Left lobe of liver (tissue), 2 donors: Measurements from ENCODE around the gene HSD17B2. TPM values are rescaled to one million over a fixed set of nuclear protein-coding genes. Genes with fewer than 3 reads are reported as not detected.

Experiments
- ATAC-seq: fragments of 200-7000 bp; cut with Tn5 transposase; one replicate; pipeline ENCODE4 v1.9.1; 2020; ENCODE audit warnings: mild to moderate bottlenecking, moderate library complexity
- DNase-seq: peaks from one replicate; pipeline ENCODE4 v3.0.0-alpha.2; 2020; ENCODE audit warnings: low spot score
- total RNA-seq: library from RNA; stranded (reverse); gene quantifications from one replicate; pipeline ENCODE4 v1.2.1, GENCODE V29; 2021
- donor health status: DM: no; HTN: no; CAD: no; lungs with moderate emphysema.
- donor health status: DM: no; HTN: yes; CAD: no.

The HSD17B2 gene
- total RNA-seq, 1 donor from 2014 or later = 82.7 TPM

DNA sequence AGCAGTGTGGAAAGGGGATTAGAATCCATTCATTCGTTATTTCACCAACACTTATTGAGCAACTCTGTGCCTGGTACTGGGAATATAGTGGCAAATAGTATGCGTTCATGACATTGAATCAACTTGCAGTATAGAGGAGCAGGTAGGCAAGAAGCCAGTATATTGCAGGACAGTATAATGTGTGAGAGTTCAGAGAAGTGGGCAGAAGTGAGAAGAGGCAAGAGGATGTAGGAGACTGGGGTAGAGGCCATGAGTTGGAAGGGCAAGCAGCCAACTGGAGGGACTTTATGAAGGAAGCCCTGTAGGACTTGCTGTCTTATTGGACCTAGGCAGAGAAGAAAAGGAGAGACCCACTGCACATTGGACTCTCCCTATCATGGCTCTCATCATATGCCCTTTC, 12.3 kb downstream of the HSD17B2 start:
- ATAC-seq (no peak), DNase-seq (no peak)

DNA sequence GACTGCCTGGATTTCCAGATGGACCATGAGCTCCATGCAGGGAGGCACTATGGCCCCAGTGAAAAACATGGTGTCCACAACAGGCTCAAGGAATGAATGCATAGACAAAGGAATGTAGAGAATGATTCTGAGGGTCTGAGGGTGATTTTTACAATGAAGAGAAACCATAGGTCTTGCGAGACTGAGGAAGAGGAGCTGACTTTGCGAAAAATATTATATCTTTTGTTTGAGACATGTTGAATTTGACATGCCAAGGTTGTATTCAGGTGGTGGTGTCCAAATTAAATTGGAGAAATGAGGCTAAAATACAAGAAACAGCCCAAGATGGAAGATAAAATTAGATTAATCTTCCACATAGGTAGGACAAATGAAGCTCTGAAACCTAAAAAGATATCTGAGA, 12.7 kb downstream of the HSD17B2 start:
- no peak for DNase-seq
- ATAC-seq = no peak

DNA sequence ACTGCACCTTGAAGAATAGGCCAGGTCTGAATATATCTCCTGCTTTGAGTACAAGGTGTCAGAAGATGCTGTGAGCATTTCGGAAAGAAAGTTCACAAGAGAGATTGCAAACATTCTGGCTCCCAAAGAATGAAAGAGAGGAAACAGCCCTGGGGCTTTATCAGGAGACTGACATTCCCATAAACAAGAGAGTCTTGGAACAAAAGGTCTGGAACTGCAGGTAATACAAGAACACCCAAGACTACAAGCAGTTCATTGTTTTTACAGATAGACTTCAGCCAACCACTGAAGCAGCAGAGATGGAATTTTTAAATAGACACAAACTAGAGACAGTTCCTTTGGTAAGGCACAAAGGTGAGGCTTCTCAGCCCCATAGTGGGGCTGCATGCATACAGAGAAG, 14.4 kb downstream of the HSD17B2 start:
- DNase-seq (no peak), ATAC-seq (no peak)

DNA sequence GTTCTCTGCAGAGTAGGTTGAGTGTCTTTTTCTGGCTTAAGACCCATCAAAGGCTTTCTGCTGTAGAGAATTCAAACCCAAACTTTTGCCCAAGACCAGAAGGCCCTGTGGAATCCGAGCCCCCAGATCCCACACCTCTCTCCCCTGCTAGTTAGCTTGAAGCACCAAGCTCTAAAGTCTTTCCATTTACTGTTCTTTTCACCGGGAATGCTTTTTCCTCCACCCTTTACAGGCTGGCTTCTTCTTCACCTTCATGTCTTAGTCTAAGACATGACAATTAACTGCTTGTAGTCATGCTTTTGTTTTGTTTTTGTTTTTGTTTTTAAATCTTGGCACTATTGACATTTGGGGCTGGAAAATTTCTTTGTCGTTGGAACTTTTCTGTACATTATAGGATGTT, 15.5 kb downstream of the HSD17B2 start:
- DNase-seq (no peak), ATAC-seq (peak; percentile 2)

DNA sequence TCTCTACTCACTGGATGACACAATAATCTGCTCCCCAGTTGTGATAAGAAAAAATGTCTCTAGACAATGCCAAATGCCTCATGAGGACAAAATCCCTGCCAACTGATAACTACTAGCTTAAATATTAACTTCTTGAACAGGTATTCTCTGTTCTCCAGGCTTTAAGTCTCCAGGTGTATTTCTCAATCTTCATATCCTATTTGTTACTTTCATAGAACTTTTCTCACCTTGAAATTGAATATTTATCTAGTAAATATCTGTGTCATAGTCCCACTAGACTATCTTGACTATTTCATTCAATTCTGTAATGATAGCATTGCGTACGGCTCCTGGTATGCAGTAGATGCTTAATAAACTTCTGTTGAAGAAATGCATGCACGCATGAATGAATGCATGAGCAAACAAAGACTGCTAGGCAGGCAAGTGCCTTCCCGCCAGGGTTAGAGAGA, 15.9 kb downstream of the HSD17B2 start:
- peak; percentile 65 for ATAC-seq

DNA sequence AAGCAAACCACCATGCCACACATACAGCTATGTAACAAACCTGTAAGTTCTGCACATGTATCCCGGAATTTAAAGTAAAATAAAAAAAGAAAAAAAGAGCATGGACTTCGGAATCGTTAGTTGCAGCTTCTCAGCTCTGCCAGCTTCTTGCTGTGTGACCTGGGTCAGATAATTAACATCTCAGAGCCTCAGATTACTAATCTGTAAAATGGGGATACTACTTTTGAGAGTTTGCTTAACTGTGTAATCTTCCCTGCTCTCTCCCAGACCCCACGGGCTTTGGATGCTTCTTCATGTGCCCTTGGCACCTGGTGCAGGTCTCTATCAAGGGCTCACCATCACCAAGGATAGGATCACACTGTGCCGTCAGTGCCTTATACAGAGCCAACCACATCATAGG, 16.6 kb downstream of the HSD17B2 start:
- no peak for ATAC-seq

More for the DNA sequence above, 15.9 kb downstream of the HSD17B2 start:
- DNase-seq = no peak

DNA sequence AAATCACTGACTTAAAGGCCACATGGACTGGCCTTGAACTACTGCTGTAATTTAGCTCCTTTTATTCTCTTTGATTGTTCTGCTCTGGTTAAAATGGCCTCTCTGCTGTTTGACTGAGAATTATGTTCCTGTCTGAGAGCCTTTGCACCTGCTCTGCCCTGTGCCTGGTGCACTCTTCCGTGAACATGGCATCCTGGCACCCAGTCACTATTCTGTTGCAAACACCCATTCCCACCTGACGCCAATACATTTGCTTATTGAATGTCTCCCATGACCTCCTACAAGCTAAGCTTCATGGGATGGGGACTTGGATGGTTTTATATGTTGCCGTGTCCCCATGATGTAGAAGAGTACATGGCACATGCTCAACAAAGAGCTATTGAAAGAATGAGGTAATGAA, 20.1 kb downstream of the HSD17B2 start:
- no peak for DNase-seq
- ATAC-seq = no peak

More for the DNA sequence above, 16.6 kb downstream of the HSD17B2 start:
- DNase-seq = no peak

- DNase-seq (no peak), ATAC-seq (peak; percentile 61)
Observed at GRCh38 chr16:82055728-82056549, 20.9 kb downstream of the HSD17B2 start.

GRCh38 chr16:82056550-82056896, 21.5 kb downstream of the HSD17B2 start:
- DNase-seq = no peak

DNA sequence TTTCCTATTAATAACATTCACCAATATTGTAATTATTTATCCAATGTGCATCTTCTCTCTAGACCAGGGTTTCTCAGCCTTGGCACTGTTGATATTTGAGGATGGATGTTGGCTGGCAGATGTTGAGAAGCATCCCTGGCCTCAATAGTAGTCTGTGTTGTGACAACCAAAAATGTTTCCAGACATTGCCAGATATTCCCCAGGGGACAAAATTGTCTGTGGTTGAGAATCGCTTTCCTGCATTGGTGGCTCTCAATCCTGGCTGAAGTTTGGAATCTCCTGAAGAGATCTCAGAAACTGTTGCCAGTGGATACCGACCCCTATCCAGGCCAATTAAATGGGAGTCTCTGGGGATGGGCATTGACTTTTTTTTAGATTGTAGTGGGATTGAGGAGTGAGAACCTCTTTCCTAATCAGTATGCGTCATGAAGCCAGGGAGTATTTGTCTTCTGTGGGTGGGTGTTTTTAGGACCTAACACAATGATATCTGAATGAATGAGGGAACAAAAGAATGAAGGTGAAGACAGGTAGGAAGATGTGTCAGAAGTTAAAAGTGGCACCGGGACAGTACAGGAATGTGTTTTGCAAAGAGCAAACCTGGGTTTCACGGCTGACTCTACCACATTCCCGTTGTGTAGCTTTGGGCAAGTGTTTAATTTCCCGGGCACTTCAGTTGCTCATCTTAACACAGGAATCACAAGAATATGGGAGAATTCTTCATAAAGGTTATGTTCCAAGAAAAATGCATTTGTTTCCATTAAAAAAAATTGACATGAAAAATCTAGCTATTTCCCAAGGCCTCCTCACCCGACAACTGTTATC, 24.3 kb downstream of the HSD17B2 start:
- DNase-seq = no peak
- ATAC-seq = no peak

More at GRCh38 chr16:82056550-82056896, 21.5 kb downstream of the HSD17B2 start:
- ATAC-seq = no peak

GRCh38 chr16:82059983-82060421, 24.9 kb downstream of the HSD17B2 start:
- peak; percentile 54 for DNase-seq
- peak; percentile 64 for ATAC-seq

DNA sequence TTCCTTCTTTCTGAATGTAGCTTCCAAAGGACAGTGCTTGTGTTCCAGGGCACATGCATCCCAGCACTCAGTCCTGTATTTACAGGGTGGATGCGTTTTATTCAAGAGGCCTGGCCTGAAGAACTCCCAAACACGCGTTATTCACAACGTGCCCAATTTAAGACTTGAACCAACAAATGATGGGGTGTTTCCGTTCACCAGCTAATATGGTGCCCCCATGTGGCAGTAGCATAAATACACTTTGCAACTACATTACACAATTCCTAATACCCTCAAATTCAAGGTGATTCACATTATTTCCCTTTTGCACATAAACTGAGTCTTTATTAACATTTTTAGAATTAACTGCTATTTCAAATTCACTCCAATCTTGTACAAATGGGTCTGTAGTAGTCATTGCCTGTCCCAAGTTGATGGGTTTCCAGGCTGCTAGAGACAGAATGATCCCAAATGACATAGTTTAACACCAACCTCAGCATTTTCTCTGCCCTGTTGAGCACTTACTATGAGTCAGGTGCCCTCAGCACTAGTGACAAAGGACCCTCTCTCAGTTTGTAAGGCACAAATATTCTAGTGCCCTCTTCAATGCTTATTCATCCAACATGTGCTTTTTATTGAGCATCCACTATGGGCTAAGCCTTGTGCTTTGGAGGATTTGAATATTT, 26.9 kb downstream of the HSD17B2 start:
- DNase-seq = no peak

DNA sequence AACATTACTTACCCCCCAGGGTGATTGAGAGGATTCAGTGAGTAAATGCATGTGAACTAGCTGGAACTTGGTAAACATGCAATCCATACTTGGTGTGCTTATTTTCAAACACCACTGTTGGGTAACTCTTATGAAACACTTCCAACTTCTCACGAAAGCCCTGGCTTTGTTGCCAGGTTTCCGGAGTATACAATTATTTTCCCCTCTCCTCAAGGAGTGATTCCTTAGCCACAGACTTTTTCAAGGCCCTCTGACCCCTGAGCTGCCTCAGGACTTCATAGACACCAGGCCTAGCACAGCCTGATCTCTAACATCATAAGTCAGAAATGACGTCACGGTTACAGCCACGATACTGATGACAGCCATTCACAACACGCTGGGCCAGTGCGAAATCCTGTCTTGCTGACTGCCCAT, 27.6 kb downstream of the HSD17B2 start:
- DNase-seq = peak; percentile 52
- peak; percentile 53 for ATAC-seq

More for the DNA sequence above, 26.9 kb downstream of the HSD17B2 start:
- peak; percentile 60 for ATAC-seq

DNA sequence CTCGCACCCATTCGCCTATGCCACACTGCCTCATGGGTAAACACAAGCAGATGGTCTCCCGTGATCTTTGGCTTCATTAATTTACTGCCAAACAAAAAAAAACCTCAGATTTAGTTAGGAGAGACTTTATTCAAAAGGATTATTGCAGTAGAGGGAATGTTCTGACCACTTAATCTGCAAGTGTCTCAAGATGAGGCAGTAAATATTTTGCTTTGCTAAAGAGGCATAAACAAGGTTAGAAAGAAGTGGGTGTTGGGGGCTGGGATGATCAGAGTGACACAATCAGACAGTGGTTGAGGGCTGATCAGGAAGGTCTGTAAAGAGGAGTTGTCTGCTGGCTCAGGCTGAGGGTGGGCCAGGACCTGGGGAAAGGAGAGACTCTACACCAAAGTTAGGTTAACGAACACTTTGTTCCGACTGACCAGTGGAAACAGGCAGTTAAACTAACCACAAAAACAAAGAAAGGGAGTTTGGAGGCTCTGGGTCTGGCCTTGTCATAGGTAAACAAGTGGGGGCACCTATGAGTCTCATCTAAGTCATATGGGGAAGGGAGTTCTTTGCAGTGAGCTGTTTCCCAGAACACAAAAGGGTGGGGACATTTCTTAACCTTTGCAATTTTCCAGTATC, 28.5 kb downstream of the HSD17B2 start:
- ATAC-seq = no peak

DNA sequence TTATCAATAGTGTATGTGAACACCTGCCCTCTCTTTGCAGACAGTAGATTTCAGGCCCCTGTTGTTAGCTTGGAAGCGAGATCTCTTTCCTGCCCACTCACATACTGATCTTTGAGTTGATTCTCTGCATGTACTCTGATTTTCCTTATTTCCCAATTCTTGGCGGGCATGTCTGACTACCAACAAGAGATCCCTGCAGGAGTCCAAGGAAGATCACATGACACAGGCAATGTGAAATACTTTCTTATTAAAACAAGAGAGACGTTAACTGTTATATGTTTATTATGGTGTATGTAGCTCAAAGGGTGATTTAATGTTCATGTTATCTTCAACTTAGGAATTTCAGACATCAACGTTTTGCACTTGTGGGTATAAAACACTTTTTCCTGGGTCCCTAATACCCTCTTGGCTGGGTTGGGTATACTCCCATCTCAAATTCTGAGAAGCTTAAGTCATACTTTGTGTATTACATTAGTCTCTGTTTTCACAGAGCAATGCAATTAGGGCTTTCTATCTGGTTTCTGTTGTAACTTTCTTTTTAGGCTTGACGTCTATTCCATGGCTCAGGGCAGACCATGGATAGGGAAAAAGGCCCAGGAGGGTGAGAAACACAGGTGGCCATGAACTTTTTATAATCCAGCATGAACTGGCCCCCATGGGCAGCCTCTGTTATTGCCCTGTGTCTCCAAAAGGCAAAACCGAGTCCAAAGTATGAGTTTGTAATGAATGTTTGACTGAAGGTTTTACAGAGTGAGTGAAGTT, 32.2 kb downstream of the HSD17B2 start:
- DNase-seq (no peak), ATAC-seq (peak; percentile 47)

More for the DNA sequence above, 28.5 kb downstream of the HSD17B2 start:
- no peak for DNase-seq

- DNase-seq (no peak), ATAC-seq (no peak)
Observed at GRCh38 chr16:82067804-82068325, 32.8 kb downstream of the HSD17B2 start.

DNA sequence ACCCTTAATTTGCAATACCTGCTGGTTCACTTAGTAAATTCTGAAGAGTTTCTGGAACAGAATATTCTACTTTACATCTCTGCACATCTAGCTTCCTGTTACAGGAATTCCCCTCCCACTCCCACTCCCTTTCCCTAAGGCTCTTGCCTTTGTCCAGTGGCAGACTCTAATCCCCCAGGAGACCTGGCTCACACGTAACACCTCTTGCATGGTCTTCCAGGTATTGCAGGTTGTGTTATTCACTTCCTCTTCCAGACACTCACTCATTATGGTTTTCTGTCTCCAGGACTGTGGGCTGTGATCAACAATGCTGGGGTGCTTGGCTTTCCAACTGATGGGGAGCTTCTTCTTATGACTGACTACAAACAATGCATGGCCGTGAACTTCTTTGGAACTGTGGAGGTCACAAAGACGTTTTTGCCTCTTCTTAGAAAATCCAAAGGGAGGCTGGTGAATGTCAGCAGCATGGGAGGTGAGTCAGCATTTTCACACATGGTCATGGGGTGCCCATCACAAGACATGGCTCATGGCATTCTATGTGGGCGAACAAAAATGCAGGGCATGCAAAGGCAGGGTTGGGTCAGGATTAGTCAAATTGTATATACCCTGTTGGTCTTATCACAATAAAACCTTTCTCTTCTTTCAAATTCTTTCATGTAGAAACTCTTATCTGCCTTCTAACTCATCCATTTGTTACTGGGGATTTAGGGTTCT, 35.8 kb downstream of the HSD17B2 start:
- DNase-seq = no peak
- no peak for ATAC-seq

- DNase-seq (no peak), ATAC-seq (no peak)
Observed at GRCh38 chr16:82071421-82071820, 36.4 kb downstream of the HSD17B2 start.

DNA sequence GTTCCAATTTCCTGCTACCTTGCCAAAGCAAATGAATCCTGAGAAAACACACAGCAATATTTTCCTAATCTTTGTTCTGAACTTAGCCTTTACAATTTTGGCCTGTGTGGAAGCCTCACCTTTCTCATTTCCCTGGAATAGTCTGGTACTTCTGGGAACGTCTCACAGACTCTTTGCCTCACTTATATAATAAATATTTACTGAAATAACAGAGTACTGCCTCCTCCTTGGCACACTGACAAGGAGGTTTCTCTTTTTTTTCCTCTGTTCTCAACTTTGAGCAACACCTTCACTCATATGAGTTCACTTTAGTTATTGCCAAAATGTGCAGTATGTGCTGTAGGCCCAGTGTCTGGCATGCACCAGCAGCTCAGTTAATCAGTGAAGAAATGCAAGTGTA, 37.3 kb downstream of the HSD17B2 start:
- peak; percentile 66 for ATAC-seq
- DNase-seq = no peak
